HG03066 (cell line): ENCODE measurements around the gene PPP1R12B.
"Not testable (repeated sequence)": the region's sequence is repeated elsewhere in the genome, so short reads cannot be mapped to it uniquely, and the experiment has no call there.

Experiments
- ATAC-seq: cut with Tn5 transposase; IDR thresholded peaks from one replicate; pipeline ENCODE4 v1.9.1; 2021; ENCODE audit warnings: low read depth; ENCODE audit not compliant: unreplicated experiment

The PPP1R12B gene

GRCh38 chr1:202624088-202624780 lies 275.7 kb downstream of the PPP1R12B start:
- no peak for ATAC-seq

GRCh38 chr1:202624781-202625108 lies 276.2 kb downstream of the PPP1R12B start:
- ATAC-seq, result no peak

GRCh38 chr1:202625416-202626360 lies 277.2 kb downstream of the PPP1R12B start:
- peak; percentile 55 for ATAC-seq

- ATAC-seq, result not testable (repeated sequence)
Measured at GRCh38 chr1:202627036-202627435, 278.5 kb downstream of the PPP1R12B start.

- no peak for ATAC-seq
Measured at GRCh38 chr1:202627841-202628565, 279.5 kb downstream of the PPP1R12B start.

- ATAC-seq, result no peak
Measured at GRCh38 chr1:202628646-202629215, 280.2 kb downstream of the PPP1R12B start.

GRCh38 chr1:202629257-202629811 lies 280.8 kb downstream of the PPP1R12B start:
- ATAC-seq, result peak; percentile 79

- ATAC-seq, result not testable (repeated sequence)
Measured at GRCh38 chr1:202630096-202630495, 281.6 kb downstream of the PPP1R12B start.

- no peak for ATAC-seq
Measured at GRCh38 chr1:202630541-202630940, 282.0 kb downstream of the PPP1R12B start.

- ATAC-seq, result no peak
Measured at GRCh38 chr1:202631076-202631923, 282.8 kb downstream of the PPP1R12B start.

- no peak for ATAC-seq
Measured at GRCh38 chr1:202632241-202632640, 283.7 kb downstream of the PPP1R12B start.

- ATAC-seq, result not testable (repeated sequence)
Measured at GRCh38 chr1:202636171-202636570, 287.7 kb downstream of the PPP1R12B start.

GRCh38 chr1:202637321-202638018 lies 289.0 kb downstream of the PPP1R12B start:
- not testable (repeated sequence) for ATAC-seq

GRCh38 chr1:202638019-202638700 lies 289.7 kb downstream of the PPP1R12B start:
- no peak for ATAC-seq

GRCh38 chr1:202638701-202639305 lies 290.3 kb downstream of the PPP1R12B start:
- not testable (repeated sequence) for ATAC-seq

- no peak for ATAC-seq
Measured at GRCh38 chr1:202639500-202639899, 291.0 kb downstream of the PPP1R12B start.

GRCh38 chr1:202642212-202642611 lies 293.7 kb downstream of the PPP1R12B start:
- no peak for ATAC-seq
